Stimulated activated effector memory CD8-positive, alpha-beta T cell treated with anti-CD3 and anti-CD28 coated beads, Interleukin-12 subunit alpha, Interleukin-12 subunit beta, amount 100 ng/mL, for 72 hours (primary cell): ENCODE data around the gene HTRA2.

Experiments
- ATAC-seq: fragments of 150-1000 bp; cut with Tn5 transposase; 2 replicates; pipeline ENCODE4 v1.10.0; 2021
- DNase-seq, 2 donors: peaks; one replicate each; pipeline ENCODE4 v3.0.0; 2021 to 2022; ENCODE audit warnings: low spot score in 2 of 2
- H3K27ac Mint-ChIP-seq: one replicate; pipeline ENCODE4 v1.8.0; 2022; ENCODE audit warnings: mild to moderate bottlenecking, mixed read lengths
- H3K36me3 Mint-ChIP-seq: one replicate; pipeline ENCODE4 v1.8.0; 2022; ENCODE audit warnings: mild to moderate bottlenecking, mixed read lengths
- H3K4me1 Mint-ChIP-seq: one replicate; pipeline ENCODE4 v1.8.0; 2022; ENCODE audit warnings: mixed read lengths
- H3K4me3 Mint-ChIP-seq: one replicate; pipeline ENCODE4 v1.8.0; 2022; ENCODE audit warnings: mild to moderate bottlenecking, mixed read lengths
- H3K9me3 Mint-ChIP-seq: one replicate; pipeline ENCODE4 v1.8.0; 2022; ENCODE audit warnings: mixed read lengths

Gene HTRA2

DNA sequence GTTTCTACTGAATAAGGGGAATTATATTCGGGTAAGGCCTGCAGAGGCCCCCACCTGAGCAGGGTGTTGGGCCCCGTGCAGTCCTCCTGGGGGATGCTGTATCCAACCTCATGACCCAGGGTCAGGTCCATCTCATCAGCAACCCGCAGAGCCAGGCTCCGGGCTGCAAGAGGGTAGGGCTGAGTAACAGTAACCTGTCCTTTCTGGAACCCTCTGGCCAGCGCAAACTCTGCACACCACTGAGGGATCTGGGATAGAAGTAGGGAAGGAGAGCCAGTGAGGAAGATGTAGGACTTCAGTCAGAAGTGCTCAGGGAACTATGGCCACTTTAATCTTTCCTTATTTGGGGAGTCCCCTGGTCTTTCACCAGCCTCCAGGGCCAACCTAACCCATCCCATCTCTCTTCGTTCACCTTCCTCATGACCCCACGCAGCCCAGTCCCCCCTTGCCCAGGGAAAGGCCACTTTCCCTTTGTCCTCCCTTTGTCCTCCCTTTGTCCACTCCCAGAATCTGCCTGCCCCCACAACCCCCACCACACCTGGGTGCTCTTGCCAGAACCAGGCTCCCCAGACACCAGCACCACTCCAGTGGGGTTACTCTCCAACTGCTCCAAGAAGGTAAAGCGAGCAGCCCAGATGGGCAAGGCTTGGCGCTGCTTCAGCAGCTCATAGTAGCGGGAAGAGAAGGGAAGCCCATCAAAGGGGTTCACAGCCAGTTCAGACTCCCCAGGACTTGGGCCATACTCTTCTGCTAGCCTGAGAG, 4.6 kb upstream of the HTRA2 start:
- Mint-ChIP-seq H3K4me1 (peaks cover 28% of the 10 kb centered on the region), H3K4me3 (no peak overlapping the region), H3K9me3 (no peaks in the 10 kb centered on the region), H3K36me3 (peaks cover 51% of the 10 kb centered on the region), H3K27ac (no peak overlapping the region)
- DNase-seq (no peak), ATAC-seq (no peak)

DNA sequence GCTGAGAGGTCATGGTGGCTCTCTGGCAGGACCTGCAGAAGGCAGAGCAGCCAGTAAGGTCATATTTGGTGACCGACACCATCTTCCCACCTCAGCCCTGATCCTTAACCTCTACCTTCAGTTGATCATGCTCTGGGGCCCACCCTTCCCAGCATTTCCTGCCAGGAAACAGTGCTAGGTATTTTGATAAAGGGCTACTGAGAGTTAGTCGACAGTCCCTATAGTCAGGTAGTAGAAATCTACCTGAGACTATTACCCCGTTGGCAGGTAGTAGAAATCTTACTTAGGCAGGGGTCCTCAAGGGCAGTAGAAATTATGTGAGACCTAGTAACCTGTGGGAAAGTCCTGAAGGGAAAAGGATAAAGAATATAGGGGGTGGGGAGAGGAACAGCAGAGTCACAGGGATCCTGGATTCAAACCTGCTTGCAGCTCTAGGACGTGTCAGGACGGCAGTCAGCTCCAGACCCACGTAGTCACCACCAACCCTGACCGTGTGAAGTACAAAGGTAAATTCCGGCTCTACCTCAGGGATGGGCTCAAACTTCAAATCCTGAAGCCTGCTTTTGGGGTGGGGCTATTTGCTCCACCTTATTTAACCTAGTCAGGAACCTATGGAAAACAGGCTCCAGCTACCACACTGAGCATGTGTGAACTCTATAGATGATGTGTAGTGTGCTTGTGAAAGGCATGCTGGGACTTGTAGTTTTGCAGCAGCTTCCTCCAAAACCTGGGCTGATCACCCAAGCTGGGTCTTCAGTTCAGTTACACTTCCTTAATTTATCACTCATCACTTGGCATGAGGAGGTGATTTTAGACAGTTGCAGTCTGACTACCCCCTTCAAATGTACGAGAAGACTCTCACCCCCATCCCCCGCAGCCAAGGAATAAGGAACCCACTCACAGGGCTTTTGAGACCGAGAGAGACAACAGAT, 3.8 kb upstream of the HTRA2 start, which contains the start of gene DQX1:
TSS of gene DQX1 (minus strand) at position 515 of the 932 bp plus-strand sequence. CDS start at position 13, 502 bp downstream.
- Mint-ChIP-seq H3K9me3 (no peaks in the 10 kb centered on the region), H3K36me3 (peaks cover 58% of the 10 kb centered on the region), H3K4me1 (peaks cover 32% of the 10 kb centered on the region), H3K27ac (no peak within 1 kb of the TSS), H3K4me3 (peak within 1 kb of the TSS; percentile 98)
- no peak for DNase-seq
- no peak for ATAC-seq

DNA sequence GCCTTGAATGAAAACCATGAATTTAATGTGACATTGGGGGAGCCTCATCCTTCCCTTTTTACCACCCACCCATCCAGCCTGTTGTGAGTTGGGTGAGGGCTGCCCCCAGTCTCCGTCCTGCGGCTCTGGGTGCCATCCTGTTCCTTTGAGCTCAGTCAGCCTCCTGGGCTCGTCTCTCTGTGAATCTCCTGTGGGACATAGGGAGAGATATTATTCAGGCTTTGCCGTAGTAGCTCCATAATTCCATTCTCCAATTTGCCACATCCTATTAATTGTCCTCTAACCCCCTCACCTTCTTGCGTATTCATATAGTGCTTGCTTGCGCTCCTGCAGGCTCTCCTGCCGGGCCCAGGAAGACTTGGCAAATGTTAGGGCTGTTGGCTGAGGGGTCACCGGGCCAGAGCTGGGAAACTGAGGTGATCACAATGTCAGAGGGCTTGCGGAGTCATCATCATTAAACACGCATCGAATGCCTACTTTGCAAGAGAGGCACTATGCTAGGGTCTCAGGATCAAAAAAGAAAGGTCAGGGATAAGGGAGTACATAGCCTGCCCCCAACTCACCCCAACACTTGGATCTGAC, 3.0 kb upstream of the HTRA2 start:
- Mint-ChIP-seq H3K36me3 (peaks cover 66% of the 10 kb centered on the region), H3K9me3 (no peaks in the 10 kb centered on the region), H3K4me1 (peaks cover 40% of the 10 kb centered on the region), H3K27ac (no peak overlapping the region), H3K4me3 (peak overlapping the region; percentile 98)
- DNase-seq (no peak), ATAC-seq (no peak)

- H3K27ac Mint-ChIP-seq = peak overlapping the region; percentile 96
- peaks cover 76% of the 10 kb centered on the region for H3K36me3 Mint-ChIP-seq
- no peaks in the 10 kb centered on the region for H3K9me3 Mint-ChIP-seq
- peak overlapping the region; percentile 98 for H3K4me3 Mint-ChIP-seq
- ATAC-seq (no peak), DNase-seq (no peak)
- H3K4me1 Mint-ChIP-seq = peaks cover 48% of the 10 kb centered on the region
Measured at GRCh38 chr2:74527741-74528140, 2.0 kb upstream of the HTRA2 start.

- DNase-seq (no peak), ATAC-seq (peak; percentile 2)
- H3K9me3 Mint-ChIP-seq = no peaks in the 10 kb centered on the region
- peak overlapping the region; percentile 98 for H3K4me3 Mint-ChIP-seq
- H3K4me1 Mint-ChIP-seq = peaks cover 48% of the 10 kb centered on the region
- peak overlapping the region; percentile 96 for H3K27ac Mint-ChIP-seq
- peaks cover 86% of the 10 kb centered on the region for H3K36me3 Mint-ChIP-seq
Measured at GRCh38 chr2:74528600-74529356, 955 bp upstream of the HTRA2 start.

DNA sequence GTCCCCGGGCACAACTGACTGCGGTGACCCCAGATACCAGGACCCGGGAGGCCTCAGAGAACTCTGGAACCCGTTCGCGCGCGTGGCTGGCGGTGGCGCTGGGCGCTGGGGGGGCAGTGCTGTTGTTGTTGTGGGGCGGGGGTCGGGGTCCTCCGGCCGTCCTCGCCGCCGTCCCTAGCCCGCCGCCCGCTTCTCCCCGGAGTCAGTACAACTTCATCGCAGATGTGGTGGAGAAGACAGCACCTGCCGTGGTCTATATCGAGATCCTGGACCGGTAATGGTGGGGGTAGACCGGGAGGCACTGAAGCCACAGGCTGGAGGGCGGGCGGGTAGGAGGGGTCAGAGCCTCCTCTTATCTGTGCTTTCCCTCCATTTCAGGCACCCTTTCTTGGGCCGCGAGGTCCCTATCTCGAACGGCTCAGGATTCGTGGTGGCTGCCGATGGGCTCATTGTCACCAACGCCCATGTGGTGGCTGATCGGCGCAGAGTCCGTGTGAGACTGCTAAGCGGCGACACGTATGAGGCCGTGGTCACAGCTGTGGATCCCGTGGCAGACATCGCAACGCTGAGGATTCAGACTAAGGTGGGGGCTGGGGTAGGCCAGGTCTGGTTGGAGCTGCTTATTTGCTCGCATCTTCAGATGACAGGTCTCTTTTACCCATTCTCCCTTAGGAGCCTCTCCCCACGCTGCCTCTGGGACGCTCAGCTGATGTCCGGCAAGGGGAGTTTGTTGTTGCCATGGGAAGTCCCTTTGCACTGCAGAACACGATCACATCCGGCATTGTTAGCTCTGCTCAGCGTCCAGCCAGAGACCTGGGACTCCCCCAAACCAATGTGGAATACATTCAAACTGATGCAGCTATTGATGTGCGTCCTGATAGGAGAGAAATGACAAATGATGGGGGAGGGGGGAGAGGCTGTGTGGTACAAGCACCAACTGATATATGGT, 780 bp downstream of the HTRA2 start:
- Mint-ChIP-seq H3K27ac (peak overlapping the region; percentile 96), H3K4me1 (peaks cover 48% of the 10 kb centered on the region), H3K36me3 (peaks cover 79% of the 10 kb centered on the region), H3K9me3 (no peaks in the 10 kb centered on the region), H3K4me3 (peak overlapping the region; percentile 98)
- peak; percentile 40 to 82 for DNase-seq
- ATAC-seq = peak; percentile 55

GRCh38 chr2:74531666-74532065, 1.9 kb downstream of the HTRA2 start:
- Mint-ChIP-seq H3K4me3 (peak overlapping the region; percentile 98), H3K36me3 (peaks cover 69% of the 10 kb centered on the region), H3K27ac (peak overlapping the region; percentile 96), H3K9me3 (no peaks in the 10 kb centered on the region), H3K4me1 (peaks cover 42% of the 10 kb centered on the region)
- no peak for DNase-seq
- no peak for ATAC-seq

GRCh38 chr2:74532222-74532621, 2.5 kb downstream of the HTRA2 start:
- peaks cover 64% of the 10 kb centered on the region for H3K36me3 Mint-ChIP-seq
- peaks cover 38% of the 10 kb centered on the region for H3K4me1 Mint-ChIP-seq
- ATAC-seq = no peak
- peak overlapping the region; percentile 32 for H3K27ac Mint-ChIP-seq
- H3K9me3 Mint-ChIP-seq = no peaks in the 10 kb centered on the region
- no peak for DNase-seq
- peak overlapping the region; percentile 98 for H3K4me3 Mint-ChIP-seq

- H3K9me3 Mint-ChIP-seq = no peaks in the 10 kb centered on the region
- H3K27ac Mint-ChIP-seq = no peak overlapping the region
- DNase-seq (no peak), ATAC-seq (no peak)
- H3K4me3 Mint-ChIP-seq = no peak overlapping the region
- peaks cover 26% of the 10 kb centered on the region for H3K4me1 Mint-ChIP-seq
- H3K36me3 Mint-ChIP-seq = peaks cover 51% of the 10 kb centered on the region
Measured at GRCh38 chr2:74533464-74533863, 3.7 kb downstream of the HTRA2 start.

- ATAC-seq = no peak
- Mint-ChIP-seq H3K27ac (no peak overlapping the region), H3K4me3 (no peak overlapping the region), H3K4me1 (peaks cover 20% of the 10 kb centered on the region), H3K9me3 (no peaks in the 10 kb centered on the region), H3K36me3 (peaks cover 42% of the 10 kb centered on the region)
- no peak for DNase-seq
Measured at GRCh38 chr2:74534411-74534810, 4.7 kb downstream of the HTRA2 start.

GRCh38 chr2:74535440-74535965, 5.8 kb downstream of the HTRA2 start:
- Mint-ChIP-seq H3K4me3 (no peak overlapping the region), H3K4me1 (peaks cover 20% of the 10 kb centered on the region), H3K27ac (no peak overlapping the region), H3K36me3 (peaks cover 34% of the 10 kb centered on the region), H3K9me3 (no peaks in the 10 kb centered on the region)
- no peak for DNase-seq
- no peak for ATAC-seq

- H3K9me3 Mint-ChIP-seq = no peaks in the 10 kb centered on the region
- H3K27ac Mint-ChIP-seq = no peak overlapping the region
- H3K4me3 Mint-ChIP-seq = no peak overlapping the region
- no peak for ATAC-seq
- DNase-seq = no peak
- peaks cover 25% of the 10 kb centered on the region for H3K36me3 Mint-ChIP-seq
- peaks cover 12% of the 10 kb centered on the region for H3K4me1 Mint-ChIP-seq
Measured at GRCh38 chr2:74536166-74536950, 6.6 kb downstream of the HTRA2 start.

- DNase-seq = no peak
- Mint-ChIP-seq H3K4me1 (peaks cover 4% of the 10 kb centered on the region), H3K9me3 (no peaks in the 10 kb centered on the region), H3K27ac (no peak overlapping the region), H3K36me3 (peaks cover 18% of the 10 kb centered on the region), H3K4me3 (no peak overlapping the region)
- no peak for ATAC-seq
Measured at GRCh38 chr2:74537140-74537539, 7.4 kb downstream of the HTRA2 start.
